GM12865 (cell line): ENCODE measurements around the gene CDH13.

ENCODE experiments used
- DNase-seq: peaks from one replicate; pipeline ENCODE4 v3.0.0; 2010; ENCODE audit warnings: low read depth
- H3K4me3 ChIP-seq: 2 replicates; pipeline ENCODE4 v1.5.1; 2011; ENCODE audit warnings: mild to moderate bottlenecking, low read depth, low read length, control low read depth
- CTCF ChIP-seq: IDR thresholded peaks from 2 replicates; pipeline ENCODE4 v1.5.1; 2011; ENCODE audit warnings: low read length, control low read depth, low read depth, inconsistent platforms; ENCODE audit not compliant: insufficient read depth; ENCODE audit errors: missing control alignments

Gene CDH13

GRCh38 chr16:83847371-83848225, 1220.8 kb downstream of the CDH13 start:
- no peak for DNase-seq
- no peak for TF ChIP-seq CTCF
- H3K4me3 ChIP-seq = no peak overlapping the region

GRCh38 chr16:83849421-83849820, 1222.7 kb downstream of the CDH13 start:
- no peak for TF ChIP-seq CTCF
- no peak for DNase-seq

More at GRCh38 chr16:83849421-83849820, 1222.7 kb downstream of the CDH13 start:
- no peak overlapping the region for H3K4me3 ChIP-seq
